ENCODE measurements around the gene PACRG. TPM values are rescaled to one million over a fixed set of nuclear protein-coding genes. Genes with fewer than 3 reads are reported as not detected.

Gene PACRG
- total RNA-seq, 2 experiments from 2014 or later: 0.66 to 0.81 TPM

- POLR2A ChIA-PET: no interaction called here
- no peaks in the 10 kb centered on the region for H3K36me3 ChIP-seq (ENCODE audit: insufficient read depth, low read length)
- no peak overlapping the region for H3K27ac ChIP-seq (ENCODE audit: low read depth in 1 of 2, low read length in 2 of 2)
- no peak for TF ChIP-seq CTCF (IDR thresholded peaks at IDR 0.05)
- no peak overlapping the region for H3K4me3 ChIP-seq (ENCODE audit: low read length)
- Mint-ChIP-seq H3K36me3 (ENCODE audit: low read depth) (no peaks in the 10 kb centered on the region), H3K4me1 (ENCODE audit: low read depth) (no peaks in the 10 kb centered on the region), H3K27me3 (no peaks in the 10 kb centered on the region), H3K9me3 (no peaks in the 10 kb centered on the region), H3K27ac (no peak overlapping the region), H3K4me3 (no peak overlapping the region)
- CTCF ChIA-PET: no interaction called here
- H3K4me1 ChIP-seq (ENCODE audit: insufficient read depth, low read length): no peaks in the 10 kb centered on the region
- intact Hi-C loops (cut with DNase I, micrococcal nuclease): no loop called here
- no peaks in the 10 kb centered on the region for H3K27me3 ChIP-seq (ENCODE audit: control insufficient read depth in 1 of 2, insufficient read depth in 2 of 2, low read length in 2 of 2)
- H3K9me3 ChIP-seq (ENCODE audit: control insufficient read depth in 1 of 2, insufficient read depth in 1 of 2, low read length in 2 of 2): no peaks in the 10 kb centered on the region
- ATAC-seq (ENCODE audit: poor library complexity) (no peak), DNase-seq (no peak)
Measured at GRCh38 chr6:162750776-162751175, 23.0 kb downstream of the PACRG start.

GRCh38 chr6:162751211-162751859, 23.6 kb downstream of the PACRG start:
- H3K9me3 ChIP-seq (ENCODE audit: control insufficient read depth in 1 of 2, insufficient read depth in 1 of 2, low read length in 2 of 2): no peaks in the 10 kb centered on the region
- H3K36me3 ChIP-seq (ENCODE audit: insufficient read depth, low read length): no peaks in the 10 kb centered on the region
- DNase-seq (no peak), ATAC-seq (ENCODE audit: poor library complexity) (no peak)
- no peaks in the 10 kb centered on the region for H3K36me3 Mint-ChIP-seq (ENCODE audit: low read depth)
- no peak overlapping the region for H3K27ac Mint-ChIP-seq
- H3K4me1 Mint-ChIP-seq (ENCODE audit: low read depth): no peaks in the 10 kb centered on the region
- no peak overlapping the region for H3K4me3 ChIP-seq (ENCODE audit: low read length)
- no peaks in the 10 kb centered on the region for H3K4me1 ChIP-seq (ENCODE audit: insufficient read depth, low read length)
- ChIA-PET POLR2A (no interaction called here), CTCF (no interaction called here)
- intact Hi-C loops (cut with DNase I, micrococcal nuclease): no loop called here
- TF ChIP-seq CTCF (IDR thresholded peaks at IDR 0.05): no peak
- no peak overlapping the region for H3K4me3 Mint-ChIP-seq
- H3K27ac ChIP-seq (ENCODE audit: low read depth in 1 of 2, low read length in 2 of 2): no peak overlapping the region
- no peaks in the 10 kb centered on the region for H3K9me3 Mint-ChIP-seq
- no peaks in the 10 kb centered on the region for H3K27me3 Mint-ChIP-seq
- H3K27me3 ChIP-seq (ENCODE audit: control insufficient read depth in 1 of 2, insufficient read depth in 2 of 2, low read length in 2 of 2): no peaks in the 10 kb centered on the region

- no peaks in the 10 kb centered on the region for H3K9me3 ChIP-seq (ENCODE audit: control insufficient read depth in 1 of 2, insufficient read depth in 1 of 2, low read length in 2 of 2)
- no peaks in the 10 kb centered on the region for H3K9me3 Mint-ChIP-seq
- ChIA-PET CTCF (no interaction called here), POLR2A (no interaction called here)
- DNase-seq: no peak
- no peaks in the 10 kb centered on the region for H3K27me3 ChIP-seq (ENCODE audit: control insufficient read depth in 1 of 2, insufficient read depth in 2 of 2, low read length in 2 of 2)
- H3K36me3 ChIP-seq (ENCODE audit: insufficient read depth, low read length): no peaks in the 10 kb centered on the region
- H3K4me3 Mint-ChIP-seq: no peak overlapping the region
- TF ChIP-seq CTCF (IDR thresholded peaks at IDR 0.05): no peak
- H3K4me1 ChIP-seq (ENCODE audit: insufficient read depth, low read length): no peaks in the 10 kb centered on the region
- H3K36me3 Mint-ChIP-seq (ENCODE audit: low read depth): no peaks in the 10 kb centered on the region
- H3K27me3 Mint-ChIP-seq: no peaks in the 10 kb centered on the region
- H3K27ac ChIP-seq (ENCODE audit: low read depth in 1 of 2, low read length in 2 of 2): no peak overlapping the region
- intact Hi-C loops (cut with DNase I, micrococcal nuclease): no loop called here
- no peak overlapping the region for H3K4me3 ChIP-seq (ENCODE audit: low read length)
- H3K4me1 Mint-ChIP-seq (ENCODE audit: low read depth): no peaks in the 10 kb centered on the region
- ATAC-seq (ENCODE audit: poor library complexity): no peak
- no peak overlapping the region for H3K27ac Mint-ChIP-seq
Measured at GRCh38 chr6:162753775-162754174, 26.0 kb downstream of the PACRG start.
